GM21447 (cell line): Measurements from ENCODE around the gene UNC45A.

Source experiments
- ATAC-seq: cut with Tn5 transposase; IDR thresholded peaks from one replicate; pipeline ENCODE4 v1.9.1; 2021; ENCODE audit not compliant: unreplicated experiment

UNC45A gene

GRCh38 chr15:90959894-90960293 lies 24.8 kb downstream of the UNC45A start:
- ATAC-seq, result no peak

- ATAC-seq, result no peak
Observed at GRCh38 chr15:90960298-90961091, 25.4 kb downstream of the UNC45A start.

- ATAC-seq, result no peak
Observed at GRCh38 chr15:90962021-90962420, 26.9 kb downstream of the UNC45A start.

- no peak for ATAC-seq
Observed at GRCh38 chr15:90966262-90966661, 31.2 kb downstream of the UNC45A start.

GRCh38 chr15:90967206-90967605 lies 32.1 kb downstream of the UNC45A start:
- ATAC-seq, result no peak

GRCh38 chr15:90968434-90968833 lies 33.3 kb downstream of the UNC45A start:
- ATAC-seq, result no peak

- no peak for ATAC-seq
Observed at GRCh38 chr15:90970274-90970673, 35.2 kb downstream of the UNC45A start.

- no peak for ATAC-seq
Observed at GRCh38 chr15:90972133-90972532, 37.0 kb downstream of the UNC45A start.

GRCh38 chr15:90974216-90974615 lies 39.1 kb downstream of the UNC45A start:
- ATAC-seq, result no peak

- ATAC-seq, result no peak
Observed at GRCh38 chr15:90979582-90979981, 44.5 kb downstream of the UNC45A start.

- peak; percentile 72 for ATAC-seq
Observed at GRCh38 chr15:90981681-90982080, 46.6 kb downstream of the UNC45A start.

- ATAC-seq, result peak; percentile 44
Observed at GRCh38 chr15:90982135-90982534, 47.0 kb downstream of the UNC45A start.

GRCh38 chr15:90986790-90987507 lies 51.9 kb downstream of the UNC45A start:
- ATAC-seq, result peak; percentile 42

- ATAC-seq, result no peak
Observed at GRCh38 chr15:90987561-90988141, 52.6 kb downstream of the UNC45A start.

- no peak for ATAC-seq
Observed at GRCh38 chr15:90988296-90988695, 53.2 kb downstream of the UNC45A start.

- no peak for ATAC-seq
Observed at GRCh38 chr15:90989040-90989768, 54.1 kb downstream of the UNC45A start.

GRCh38 chr15:90990446-90990845 lies 55.4 kb downstream of the UNC45A start:
- no peak for ATAC-seq

- no peak for ATAC-seq
Observed at GRCh38 chr15:90991587-90992285, 56.7 kb downstream of the UNC45A start.

GRCh38 chr15:90994059-90994416 lies 59.0 kb downstream of the UNC45A start:
- ATAC-seq, result peak; percentile 10

- ATAC-seq, result peak; percentile 93
Observed at GRCh38 chr15:90994417-90995311, 59.6 kb downstream of the UNC45A start, which contains the start of gene PRC1. Gene PRC1, minus strand, starts transcription at chr15:90994535. Its CDS starts 118 bp downstream, at chr15:90994417.
